Ovary (tissue), 9 donors: ENCODE measurements around the gene AFAP1L1. TPM values are rescaled to one million over a fixed set of nuclear protein-coding genes. Genes with fewer than 3 reads are reported as not detected.
"Not testable (repeated sequence)": the region's sequence is repeated elsewhere in the genome, so short reads cannot be mapped to it uniquely, and the experiment has no call there.

Experiments
- DNase-seq, 5 donors: peaks; one replicate each; pipeline ENCODE4 v3.0.0-alpha.2; 2019 to 2020
- H3K27ac ChIP-seq, 2 donors: fragments of 200-600 bp; one replicate each; pipeline versions ENCODE4 v1.5.1 to v1.8.0; 2019 to 2022
- H3K27me3 ChIP-seq: fragments of 200-600 bp; one replicate; pipeline ENCODE4 v1.8.0; 2022
- H3K36me3 ChIP-seq: fragments of 200-600 bp; sonication (generic); one replicate; pipeline ENCODE4 v1.5.1; 2019
- H3K4me1 ChIP-seq: one replicate; pipeline ENCODE4 v1.8.1; 2013; ENCODE audit warnings: mild to moderate bottlenecking, moderate library complexity; ENCODE audit not compliant: insufficient read depth
- H3K4me3 ChIP-seq: fragments of 200-600 bp; sonication (generic); one replicate; pipeline ENCODE4 v1.5.1; 2017
- H3K9me3 ChIP-seq, 2 donors: fragments of 200-600 bp in 1 of 2; sonication (generic) in 1 of 2; one replicate each; pipeline versions ENCODE4 v1.5.1 to v1.8.1; 2013 to 2019; ENCODE audit warnings: mild to moderate bottlenecking in 1 of 2, moderate library complexity in 1 of 2
- CTCF ChIP-seq, 3 donors: fragments of 450-650 bp in 2 of 3; fragments of 200-600 bp in 1 of 3; IDR thresholded peaks; one replicate each; pipeline versions ENCODE4 v1.5.1 to v1.8.0; 2016 to 2022; ENCODE audit warnings: antibody characterized with exemption in 3 of 3, mild to moderate bottlenecking in 1 of 3
- EP300 ChIP-seq: sonication (generic); formaldehyde crosslinking; IDR thresholded peaks from one replicate; pipeline ENCODE4 v1.6.1; 2017; ENCODE audit warnings: antibody characterized with exemption
- POLR2A ChIP-seq: fragments of 450-650 bp; IDR thresholded peaks from one replicate; pipeline ENCODE4 v1.6.1; 2017; ENCODE audit warnings: antibody characterized with exemption, mild to moderate bottlenecking, moderate library complexity
- WGBS, 3 donors: extraction: QIAGEN DNeasy Blood & Tissue Kit in 1 of 3; methylation state at CpG; one replicate each; pipeline versions ENCODE4 v1.1.5 to v1.1.7; 2013 to 2017; 5-methylcytosine and 5-hydroxymethylcytosine counted together
- intact Hi-C, 4 donors: fragments of 100-400 bp; cut with DNase I; formaldehyde crosslinking; loops; one replicate each; pipeline versions ENCODE4 v1.11.0 to v1.15.1; 2022 to 2023
- polyA plus RNA-seq, 2 donors: library from polyadenylated mRNA; stranded (reverse); fragments of 200-250 nt in 1 of 2; fragments of 350-450 nt in 1 of 2; fragmentation: Illumina TruSeq in 1 of 2; extraction: RNeasy Lipid Tissue Mini Kit (QIAGEN cat#74804) in 1 of 2; gene quantifications; one replicate each; pipeline ENCODE4 v1.2.3, GENCODE V29; 2013 to 2014
- total RNA-seq, 7 donors: library from RNA; depleted of rRNA in 2 of 7; stranded (reverse); fragments of >200 nt in 2 of 7; fragmentation: NEBNext Ultra II Directional in 3 of 7; extraction: Animal tissue kit (Norgen Biotek cat#: 25700) in 3 of 7; gene quantifications; one replicate each; pipeline versions ENCODE4 v1.1.0 to v1.2.4, GENCODE V29; 2016 to 2023
- donor health status: DM: no; HTN: no; CAD: no; lungs with moderate emphysema.
- donor health status: DM: no; HTN: no; CAD: no.
- donor health status: Bipolar disorder and iron deficiency.
- donor health status: DM: yes; HTN: yes; CAD: no.
- donor health status: DM: no; HTN: no; CAD: no.
- donor health status: DM: yes; HTN: yes; CAD: no.

Gene AFAP1L1
- total and polyA plus RNA-seq, 9 donors: 3.2 to 17.8 (median 8.3) TPM

- DNase-seq: peak in 4 of 5 donors; percentile 50 to 75 (median 61)
- no peak for TF ChIP-seq EP300
- no peak for TF ChIP-seq CTCF (IDR thresholded peaks at IDR 0.05)
- no peak for TF ChIP-seq POLR2A
- intact Hi-C loops: loop anchor here in 1 of 4 donors (2.0 kb wide), 1 partner anchor 18 kb away; no protein-coding TSS in a partner anchor
- Histone ChIP-seq H3K27ac (peak overlapping the region; percentile 59 to 87), H3K4me3 (no peak overlapping the region), H3K4me1 (peaks cover 40% of the 10 kb centered on the region), H3K9me3 (no peaks in the 10 kb centered on the region), H3K27me3 (no peaks in the 10 kb centered on the region), H3K36me3 (no peaks in the 10 kb centered on the region)
- WGBS, 3 donors: 10 to 18% (median 16%) methylated on average over 9 of the region's 9 CpGs
Observed at GRCh38 chr5:149387081-149387631, 115.5 kb downstream of the AFAP1L1 start.

DNA sequence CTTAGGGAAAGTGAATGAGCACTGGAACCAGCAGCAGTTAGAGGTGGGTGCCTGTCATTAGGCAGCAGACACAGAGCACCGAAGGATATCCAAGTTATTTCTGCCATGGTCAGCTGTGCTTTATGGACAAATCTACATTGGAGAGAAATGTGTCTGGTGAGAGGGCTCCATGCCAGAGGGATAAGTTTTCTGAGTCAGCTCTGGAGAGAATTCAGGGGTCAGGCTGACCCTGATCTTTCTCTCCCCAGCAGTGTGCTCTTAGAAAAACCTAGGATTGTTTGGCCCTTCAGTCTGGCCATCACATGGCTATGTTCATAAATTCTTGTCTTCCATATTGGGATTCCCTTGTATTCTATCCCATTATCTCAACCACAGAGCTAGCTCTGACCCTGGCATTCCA lies 116.3 kb downstream of the AFAP1L1 start:
- Histone ChIP-seq H3K4me3 (no peak overlapping the region), H3K4me1 (peaks cover 32% of the 10 kb centered on the region), H3K27ac (peak overlapping the region in 1 of 2 donors; percentile 87), H3K36me3 (no peaks in the 10 kb centered on the region), H3K27me3 (no peaks in the 10 kb centered on the region), H3K9me3 (no peaks in the 10 kb centered on the region)
- 4 to 16% (median 4%) methylated on average over 1 of the region's 1 CpG for WGBS, 3 donors
- intact Hi-C loops: loop anchor here in 1 of 4 donors (2.0 kb wide), 1 partner anchor 17 kb away; no protein-coding TSS in a partner anchor
- TF ChIP-seq POLR2A (no peak), EP300 (no peak), CTCF (IDR thresholded peaks at IDR 0.05) (no peak)
- peak; percentile 69 to 85 (median 73) for DNase-seq

DNA sequence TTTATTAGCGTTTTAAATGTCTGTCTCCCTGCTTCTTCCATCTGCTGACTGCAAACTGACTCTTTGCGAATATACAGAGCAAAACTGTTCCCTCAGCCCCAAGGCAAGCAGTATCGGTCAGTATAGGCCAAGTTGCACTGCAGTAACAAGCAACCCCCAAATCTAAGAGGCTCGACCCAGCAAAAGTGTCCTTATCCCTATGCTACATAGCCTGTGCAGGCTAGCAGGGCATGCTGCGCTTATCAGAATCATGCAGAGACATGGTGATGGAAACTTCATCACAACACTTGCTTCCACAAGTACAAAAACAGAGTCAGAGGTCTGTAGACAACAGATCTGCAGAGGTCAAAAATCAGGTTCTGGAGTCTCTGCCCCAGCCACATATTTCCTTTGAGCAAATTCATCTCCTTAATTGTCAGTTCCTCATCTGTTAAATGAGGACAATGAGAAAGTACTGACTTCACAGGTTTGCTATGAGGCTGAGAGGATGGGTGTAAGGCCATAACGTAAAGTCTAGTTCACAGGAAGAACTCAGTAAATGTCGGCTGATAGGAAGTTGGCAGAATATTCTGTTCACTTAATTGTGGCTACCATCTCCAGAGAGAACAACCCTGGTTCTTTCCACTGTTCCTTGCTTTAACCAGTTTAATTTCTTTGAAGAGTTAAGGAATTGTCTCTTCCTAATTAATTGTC lies 117.0 kb downstream of the AFAP1L1 start:
- 67 to 72% (median 72%) methylated on average over 7 of the region's 7 CpGs for WGBS, 3 donors
- peak overlapping the region in 1 of 2 donors; percentile 87 for H3K27ac ChIP-seq
- no peak for DNase-seq
- no peak overlapping the region for H3K4me3 ChIP-seq
- no peak for TF ChIP-seq POLR2A
- no peak for TF ChIP-seq EP300
- no peak for TF ChIP-seq CTCF (IDR thresholded peaks at IDR 0.05)
- H3K9me3 ChIP-seq: no peaks in the 10 kb centered on the region
- H3K27me3 ChIP-seq: no peaks in the 10 kb centered on the region
- H3K4me1 ChIP-seq: peaks cover 26% of the 10 kb centered on the region
- intact Hi-C loops: no loop called here
- no peaks in the 10 kb centered on the region for H3K36me3 ChIP-seq

DNA sequence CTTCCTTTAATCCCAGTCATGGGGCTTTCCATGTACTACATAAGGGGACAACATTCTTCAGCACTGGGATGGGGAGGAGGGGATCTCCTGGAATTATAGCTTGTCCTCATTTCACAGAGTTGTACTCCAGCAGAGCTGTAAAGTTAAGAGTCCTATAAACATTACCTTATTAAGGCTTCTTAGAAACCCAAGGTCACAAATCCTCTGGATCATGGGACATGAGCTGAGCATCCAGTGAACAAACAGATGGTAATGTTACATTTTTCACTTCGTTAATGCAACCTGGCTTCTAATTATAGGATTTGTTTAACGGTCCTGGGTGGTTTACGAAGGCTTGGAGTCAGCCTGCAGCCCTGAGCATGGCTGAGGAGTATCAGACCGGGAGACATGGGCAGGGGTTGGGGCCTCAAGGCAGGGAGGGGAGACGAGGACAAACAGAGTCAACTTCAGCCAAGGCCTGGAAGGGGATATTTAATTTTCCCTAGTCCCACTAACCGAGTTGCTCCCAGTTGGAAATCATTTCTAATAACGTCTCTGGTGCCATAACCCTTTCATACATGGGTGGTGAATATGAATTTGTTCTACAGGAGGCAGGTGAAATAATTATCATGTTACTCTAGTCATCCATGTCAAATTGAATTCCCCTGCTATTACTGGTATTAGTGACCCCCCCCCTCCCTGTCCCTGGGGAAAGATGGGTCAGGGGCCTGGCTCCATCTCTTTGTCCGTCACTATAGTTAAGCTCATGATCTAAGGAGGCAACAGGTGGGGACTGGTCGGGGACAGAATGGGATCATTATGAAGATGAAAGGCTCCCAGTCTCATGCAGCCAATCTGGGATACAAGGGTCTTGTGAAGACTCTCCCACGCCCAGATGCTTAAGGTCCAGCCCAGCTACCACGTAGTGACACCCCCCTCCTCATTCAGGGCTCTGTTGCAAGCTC lies 118.2 kb downstream of the AFAP1L1 start:
- WGBS, 3 donors: 56 to 68% (median 67%) methylated on average over 11 of the region's 11 CpGs
- Histone ChIP-seq H3K4me3 (no peak overlapping the region), H3K4me1 (peaks cover 24% of the 10 kb centered on the region), H3K36me3 (no peaks in the 10 kb centered on the region), H3K9me3 (no peaks in the 10 kb centered on the region), H3K27me3 (no peaks in the 10 kb centered on the region), H3K27ac (peak overlapping the region in 1 of 2 donors; percentile 87)
- no peak for DNase-seq
- TF ChIP-seq CTCF (IDR thresholded peaks at IDR 0.05) (no peak), POLR2A (no peak), EP300 (no peak)
- intact Hi-C loops: no loop called here

GRCh38 chr5:149391076-149391475 lies 119.4 kb downstream of the AFAP1L1 start:
- H3K36me3 ChIP-seq, intact Hi-C loops, H3K27me3 ChIP-seq, H3K4me3 ChIP-seq, DNase-seq, H3K27ac ChIP-seq, H3K9me3 ChIP-seq: not testable (repeated sequence)
- 90 to 96% (median 92%) methylated on average over 5 to 6 of the region's 6 CpGs for WGBS, 3 donors
- peaks cover 16% of the 10 kb centered on the region for H3K4me1 ChIP-seq
